NK-92 (cell line): Measurements from ENCODE around the gene STK36.

Experiments
- DNase-seq: peaks from one replicate; lab custom pipeline; 2025; ENCODE audit not compliant: unreplicated experiment; lab: John Stamatoyannopoulos, UW

Gene STK36

GRCh38 chr2:218716070-218716469 lies 44.2 kb downstream of the STK36 start:
- no peak for DNase-seq

GRCh38 chr2:218717262-218717661 lies 45.4 kb downstream of the STK36 start:
- no peak for DNase-seq

DNA sequence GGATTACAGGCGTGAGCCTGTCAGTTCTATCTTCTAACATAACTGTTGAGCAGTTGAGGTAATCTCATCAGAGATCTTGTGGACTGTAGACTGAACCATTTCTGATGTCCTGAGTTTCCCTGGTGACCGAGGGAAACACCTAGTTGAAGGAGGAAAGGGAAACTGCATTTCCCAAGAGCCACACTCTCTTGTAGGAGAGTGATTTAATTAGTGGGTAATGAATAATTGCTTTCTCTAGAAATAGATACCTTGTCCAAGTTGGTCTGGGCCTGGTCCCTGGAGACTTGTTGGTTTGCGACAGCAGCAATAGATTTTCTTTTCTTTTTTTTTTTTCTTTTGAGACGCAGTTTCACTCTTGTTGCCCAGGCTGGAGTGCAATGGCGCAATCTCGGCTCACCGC lies 46.2 kb downstream of the STK36 start:
- no peak for DNase-seq

GRCh38 chr2:218719457-218719856 lies 47.6 kb downstream of the STK36 start:
- DNase-seq, result no peak

- no peak for DNase-seq
Observed at GRCh38 chr2:218720048-218721041, 48.5 kb downstream of the STK36 start.

- DNase-seq, result no peak
Observed at GRCh38 chr2:218721488-218721887, 49.6 kb downstream of the STK36 start.

- no peak for DNase-seq
Observed at GRCh38 chr2:218721934-218722333, 50.0 kb downstream of the STK36 start.

- DNase-seq, result no peak
Observed at GRCh38 chr2:218722419-218722818, 50.5 kb downstream of the STK36 start.

- no peak for DNase-seq
Observed at GRCh38 chr2:218722876-218723785, 51.2 kb downstream of the STK36 start.

- no peak for DNase-seq
Observed at GRCh38 chr2:218726004-218726574, 54.2 kb downstream of the STK36 start.

DNA sequence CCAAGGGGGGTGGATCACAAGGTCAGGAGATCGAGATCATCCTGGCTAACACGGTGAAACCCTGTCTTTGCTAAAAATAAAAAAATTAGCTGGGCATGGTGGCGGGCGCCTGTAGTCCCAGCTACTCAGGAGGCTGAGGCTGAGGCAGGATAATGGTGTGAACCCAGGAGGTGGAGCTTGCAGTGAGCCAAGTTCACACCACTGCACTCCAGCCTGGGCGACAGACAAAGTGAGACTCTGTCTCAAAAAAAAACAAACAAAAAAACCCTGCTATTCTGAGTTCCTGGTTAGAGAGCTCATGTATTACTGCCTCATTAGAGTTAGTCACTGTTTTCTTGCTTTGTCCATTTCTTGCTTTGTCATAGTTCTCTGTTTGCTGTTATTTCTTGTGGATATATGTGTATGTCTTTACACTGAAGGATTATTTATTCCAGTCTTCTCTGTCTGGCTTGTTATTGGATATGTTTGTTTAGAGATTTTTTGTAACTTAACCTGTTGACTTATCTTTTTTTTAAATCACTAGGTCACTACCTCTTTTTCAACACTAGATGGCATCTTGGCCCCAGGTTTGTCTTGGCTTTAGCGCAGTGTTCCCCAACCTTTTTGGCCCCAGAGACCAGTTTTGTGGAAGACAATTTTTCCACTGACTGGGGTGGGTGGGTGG lies 55.7 kb downstream of the STK36 start:
- no peak for DNase-seq

DNA sequence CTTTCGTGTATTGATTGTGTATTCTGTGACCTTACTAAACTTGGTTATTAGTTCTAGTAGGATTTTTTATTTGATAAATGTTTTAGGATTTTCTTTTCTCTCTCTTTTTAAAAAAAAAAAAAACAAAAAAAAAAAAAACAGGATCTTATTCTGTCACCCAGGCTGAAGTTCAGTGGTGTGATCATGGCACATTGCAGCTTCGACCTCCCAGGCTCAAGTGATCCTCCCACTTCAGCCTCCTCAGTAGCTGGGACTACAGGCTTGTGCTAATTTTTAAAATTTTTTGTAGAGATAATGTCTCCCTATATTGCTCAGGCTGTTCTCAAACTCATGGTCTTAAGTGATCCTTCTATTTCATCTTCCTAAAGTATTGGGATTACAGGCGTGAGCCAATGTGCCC lies 57.8 kb downstream of the STK36 start:
- no peak for DNase-seq

GRCh38 chr2:218732052-218732760 lies 60.3 kb downstream of the STK36 start:
- no peak for DNase-seq

GRCh38 chr2:218732761-218733158 lies 60.9 kb downstream of the STK36 start:
- DNase-seq, result no peak

DNA sequence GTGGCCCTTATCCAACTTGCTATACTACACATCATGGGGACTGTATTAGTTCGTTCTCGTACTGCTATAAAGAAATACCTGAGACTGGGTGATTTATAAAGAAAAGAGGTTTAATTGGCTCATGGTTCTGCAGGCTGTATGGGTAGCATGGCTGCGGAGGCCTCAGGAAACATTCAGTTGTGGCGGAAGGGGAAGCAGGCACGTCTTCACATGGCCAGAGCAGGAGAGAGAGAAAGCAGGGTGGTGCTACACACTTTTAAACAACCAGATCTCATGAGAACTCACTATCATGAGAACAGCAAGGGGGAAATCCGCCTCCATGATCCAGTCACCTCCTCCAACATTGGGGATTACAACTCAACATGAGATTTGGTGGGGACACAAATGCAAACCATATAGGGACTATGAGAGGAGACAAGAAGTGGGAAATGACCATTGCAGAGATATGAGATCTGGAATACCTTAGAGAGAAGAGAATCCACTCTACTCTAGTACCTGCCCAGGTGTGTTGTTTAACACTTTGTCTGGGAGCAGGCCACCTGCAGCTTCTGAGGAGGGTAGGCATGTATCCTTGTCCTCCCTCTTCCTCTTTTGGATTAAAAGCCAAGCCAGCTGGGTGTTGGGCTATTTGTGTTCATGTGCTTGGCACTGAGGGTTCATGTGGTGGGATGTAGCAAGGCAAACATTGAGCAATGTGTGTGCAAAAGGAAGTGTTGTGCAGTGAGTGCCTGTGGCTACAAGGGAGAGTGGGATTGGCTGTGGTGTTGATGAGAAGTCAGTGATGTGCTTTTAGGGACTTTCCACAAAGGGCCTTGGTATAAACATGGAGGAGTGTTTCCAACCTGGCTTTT lies 61.5 kb downstream of the STK36 start:
- no peak for DNase-seq

GRCh38 chr2:218734190-218734975 lies 62.5 kb downstream of the STK36 start:
- DNase-seq, result no peak

DNA sequence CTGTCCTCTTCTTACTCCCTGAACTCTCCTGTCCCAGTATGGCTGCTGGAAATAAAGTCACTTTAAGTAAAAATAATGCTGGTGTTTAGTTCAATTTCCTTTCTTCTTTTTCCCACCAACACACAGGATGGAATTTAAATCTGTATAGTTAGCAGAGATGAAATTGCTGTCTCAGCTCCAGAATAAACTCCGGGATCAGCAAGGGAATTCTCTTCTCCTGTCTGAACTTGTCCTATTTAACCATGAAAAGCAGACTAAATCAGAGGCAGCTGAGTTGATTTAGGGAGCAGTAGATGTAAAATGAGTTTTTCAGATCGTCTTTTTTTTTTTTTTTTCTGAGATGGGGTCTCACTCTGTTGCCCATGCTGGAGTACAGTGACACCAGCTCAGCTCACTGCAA lies 64.6 kb downstream of the STK36 start:
- no peak for DNase-seq

DNA sequence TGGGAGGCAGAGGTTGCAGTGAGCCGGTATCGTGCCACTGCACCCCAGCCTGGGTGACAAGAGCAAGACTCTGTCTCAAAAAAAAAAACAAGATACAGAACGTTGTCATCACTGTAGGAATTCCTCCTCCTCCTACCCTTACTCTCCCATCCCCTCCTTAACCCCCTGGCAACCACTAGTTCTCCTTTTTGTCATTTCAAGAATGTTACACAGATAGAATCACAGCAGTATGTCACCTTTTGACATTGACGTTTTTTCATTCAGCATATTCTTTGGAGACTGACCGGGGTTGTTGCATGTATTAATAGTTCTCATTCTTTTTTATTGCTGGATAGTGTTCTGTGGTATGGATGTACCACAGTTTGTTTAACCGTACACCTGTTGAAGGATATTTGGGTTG lies 71.2 kb downstream of the STK36 start:
- DNase-seq, result no peak

DNA sequence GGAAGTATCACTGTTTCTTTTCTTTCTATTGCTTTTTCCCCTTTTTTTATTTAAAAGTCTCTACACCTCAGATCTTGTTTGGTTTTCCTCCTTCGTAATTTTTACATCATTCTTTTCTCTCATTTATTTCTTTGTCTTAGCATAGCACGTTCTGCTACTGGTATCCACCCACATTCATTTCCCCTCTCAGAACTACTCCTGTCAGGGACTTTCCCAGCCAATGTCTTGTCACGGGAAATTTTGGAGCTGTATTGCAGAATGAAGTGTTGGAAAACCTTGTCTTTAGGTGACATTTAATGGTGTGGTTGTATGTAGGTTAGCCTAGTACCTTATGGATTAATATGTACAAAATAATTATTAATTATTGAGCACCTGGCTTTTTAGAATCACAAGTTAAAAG lies 72.7 kb downstream of the STK36 start:
- DNase-seq, result no peak
